MM.1S (cell line): ENCODE measurements around the gene CCDC150.

Experiments
- DNase-seq: peaks from one replicate; pipeline ENCODE4 v3.0.0-alpha.2; 2015
- H2AFZ ChIP-seq: fragments of 300-600 bp; sonication (generic); 2 replicates; pipeline ENCODE4 v1.6.0; 2016; ENCODE audit warnings: antibody characterized with exemption, low read length
- H3F3A ChIP-seq: fragments of 300-600 bp; sonication (generic); 2 replicates; pipeline ENCODE4 v1.6.1; 2016; ENCODE audit warnings: mild to moderate bottlenecking, antibody characterized with exemption, low read length, moderate library complexity, mixed read lengths; ENCODE audit not compliant: insufficient read depth
- H3K27ac ChIP-seq: fragments of 300-600 bp; sonication (generic); 2 replicates; pipeline ENCODE4 v1.5.1; 2016; ENCODE audit warnings: mild to moderate bottlenecking, low read length
- H3K27me3 ChIP-seq: fragments of 300-600 bp; sonication (generic); replicated peaks from 2 replicates; pipeline ENCODE4 v1.6.0; 2016; ENCODE audit warnings: low read length; ENCODE audit not compliant: insufficient read depth
- H3K36me3 ChIP-seq: fragments of 300-600 bp; sonication (generic); replicated peaks from 2 replicates; pipeline ENCODE4 v1.6.1; 2016; ENCODE audit warnings: mild to moderate bottlenecking, low read length, mixed read lengths; ENCODE audit not compliant: insufficient read depth
- H3K4me1 ChIP-seq: fragments of 300-600 bp; sonication (generic); 2 replicates; pipeline ENCODE4 v1.6.1; 2016; ENCODE audit warnings: low read length, mixed read lengths
- H3K4me2 ChIP-seq: fragments of 300-600 bp; sonication (generic); 2 replicates; pipeline ENCODE4 v1.6.0; 2016; ENCODE audit warnings: low read depth, low read length
- H3K4me3 ChIP-seq: fragments of 300-600 bp; sonication (generic); 2 replicates; pipeline ENCODE4 v1.5.1; 2016; ENCODE audit warnings: low read length, mixed read lengths
- H3K79me2 ChIP-seq: fragments of 300-600 bp; sonication (generic); 2 replicates; pipeline ENCODE4 v1.6.1; 2016; ENCODE audit warnings: mixed run types, low read length, mixed read lengths
- H3K9ac ChIP-seq: fragments of 300-600 bp; sonication (generic); 2 replicates; pipeline ENCODE4 v1.6.1; 2016; ENCODE audit warnings: low read length, mixed read lengths
- H3K9me2 ChIP-seq: fragments of 300-600 bp; sonication (generic); replicated peaks from 2 replicates; pipeline ENCODE4 v1.6.1; 2016; ENCODE audit warnings: mild to moderate bottlenecking, low read length, mixed read lengths; ENCODE audit not compliant: insufficient read depth
- H3K9me3 ChIP-seq: fragments of 300-600 bp; sonication (generic); replicated peaks from 2 replicates; pipeline ENCODE4 v1.6.1; 2016; ENCODE audit warnings: mild to moderate bottlenecking, low read length, mixed read lengths; ENCODE audit not compliant: insufficient read depth
- H4K20me1 ChIP-seq: fragments of 300-600 bp; sonication (generic); 2 replicates; pipeline ENCODE4 v1.6.1; 2016; ENCODE audit warnings: mild to moderate bottlenecking, low read length, moderate library complexity, mixed read lengths; ENCODE audit not compliant: insufficient read depth
- EZH2 ChIP-seq: fragments of 300-600 bp; sonication (generic); optimal IDR thresholded peaks from 2 replicates; pipeline ENCODE3; 2017; ENCODE audit warnings: low read depth, mild to moderate bottlenecking, antibody characterized with exemption, low read length, mixed read lengths
- EZH2phosphoT487 ChIP-seq: fragments of 300-600 bp; sonication (generic); IDR thresholded peaks from 2 replicates; pipeline ENCODE4 v1.6.1; 2018; ENCODE audit warnings: antibody characterized with exemption, low read length
- TF ChIP-seq, protein P1 (sequence below): fragments of 300-600 bp; sonication (generic); IDR thresholded peaks from 2 replicates; pipeline ENCODE4 v1.5.1; 2016; ENCODE audit warnings: antibody characterized with exemption, low read length, mixed read lengths

The CCDC150 gene

GRCh38 chr2:196601430-196602306, 37.8 kb upstream of the CCDC150 start:
- no peak for DNase-seq
- Histone ChIP-seq H3K36me3 (no peaks in the 10 kb centered on the region), H3K4me2 (no peak overlapping the region), H4K20me1 (no peaks in the 10 kb centered on the region), H3F3A (no peaks in the 10 kb centered on the region), H3K27ac (no peak overlapping the region), H3K9me3 (no peaks in the 10 kb centered on the region), H3K9me2 (no peaks in the 10 kb centered on the region), H3K79me2 (no peaks in the 10 kb centered on the region), H3K4me3 (no peak overlapping the region), H3K27me3 (no peaks in the 10 kb centered on the region), H3K4me1 (no peaks in the 10 kb centered on the region), H3K9ac (no peak overlapping the region), H2AFZ (no peak overlapping the region)
- TF ChIP-seq EZH2phosphoT487, result no peak
- TF ChIP-seq, protein P1, sequence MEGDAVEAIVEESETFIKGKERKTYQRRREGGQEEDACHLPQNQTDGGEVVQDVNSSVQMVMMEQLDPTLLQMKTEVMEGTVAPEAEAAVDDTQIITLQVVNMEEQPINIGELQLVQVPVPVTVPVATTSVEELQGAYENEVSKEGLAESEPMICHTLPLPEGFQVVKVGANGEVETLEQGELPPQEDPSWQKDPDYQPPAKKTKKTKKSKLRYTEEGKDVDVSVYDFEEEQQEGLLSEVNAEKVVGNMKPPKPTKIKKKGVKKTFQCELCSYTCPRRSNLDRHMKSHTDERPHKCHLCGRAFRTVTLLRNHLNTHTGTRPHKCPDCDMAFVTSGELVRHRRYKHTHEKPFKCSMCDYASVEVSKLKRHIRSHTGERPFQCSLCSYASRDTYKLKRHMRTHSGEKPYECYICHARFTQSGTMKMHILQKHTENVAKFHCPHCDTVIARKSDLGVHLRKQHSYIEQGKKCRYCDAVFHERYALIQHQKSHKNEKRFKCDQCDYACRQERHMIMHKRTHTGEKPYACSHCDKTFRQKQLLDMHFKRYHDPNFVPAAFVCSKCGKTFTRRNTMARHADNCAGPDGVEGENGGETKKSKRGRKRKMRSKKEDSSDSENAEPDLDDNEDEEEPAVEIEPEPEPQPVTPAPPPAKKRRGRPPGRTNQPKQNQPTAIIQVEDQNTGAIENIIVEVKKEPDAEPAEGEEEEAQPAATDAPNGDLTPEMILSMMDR, result no peak
- no peak for TF ChIP-seq EZH2

DNA sequence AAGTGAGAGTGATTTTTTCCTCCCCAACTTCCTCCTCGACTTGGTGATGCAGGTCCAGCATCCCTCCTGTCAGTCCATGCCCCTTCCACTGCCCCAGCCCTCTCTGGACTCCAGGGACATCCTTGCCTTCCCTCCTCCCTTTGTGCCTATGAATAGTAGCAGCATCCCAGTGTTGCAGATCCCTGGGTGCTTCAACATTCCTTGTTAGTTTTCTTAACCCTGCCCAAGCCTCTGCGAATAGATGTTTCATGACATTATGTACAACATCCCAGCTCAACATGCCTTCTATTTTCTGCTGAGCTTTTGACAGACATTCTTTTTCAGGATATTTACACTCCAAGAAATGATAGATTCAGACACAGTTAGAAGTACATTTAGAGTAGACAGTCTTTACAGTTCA, 35.3 kb upstream of the CCDC150 start:
- Histone ChIP-seq H3K4me3 (no peak overlapping the region), H3K27me3 (no peaks in the 10 kb centered on the region), H3K79me2 (no peaks in the 10 kb centered on the region), H3K9ac (no peak overlapping the region), H3K9me3 (no peaks in the 10 kb centered on the region), H3K9me2 (no peaks in the 10 kb centered on the region), H4K20me1 (no peaks in the 10 kb centered on the region), H3K36me3 (no peaks in the 10 kb centered on the region), H2AFZ (no peak overlapping the region), H3K27ac (no peak overlapping the region), H3F3A (no peaks in the 10 kb centered on the region), H3K4me2 (no peak overlapping the region), H3K4me1 (no peaks in the 10 kb centered on the region)
- TF ChIP-seq EZH2 (no peak), EZH2phosphoT487 (no peak)
- TF ChIP-seq, protein P1, result no peak
- no peak for DNase-seq

- Histone ChIP-seq H3K4me3 (no peak overlapping the region), H3K4me2 (no peak overlapping the region; the same call in 1 of the 2 replicates), H3K27me3 (no peaks in the 10 kb centered on the region), H3K79me2 (no peaks in the 10 kb centered on the region), H4K20me1 (no peaks in the 10 kb centered on the region), H3K9me2 (no peaks in the 10 kb centered on the region), H3K27ac (no peak overlapping the region), H3K4me1 (no peaks in the 10 kb centered on the region), H3K36me3 (no peaks in the 10 kb centered on the region), H3F3A (no peaks in the 10 kb centered on the region), H2AFZ (no peak overlapping the region), H3K9me3 (no peaks in the 10 kb centered on the region), H3K9ac (no peak overlapping the region)
- no peak for DNase-seq
- TF ChIP-seq EZH2phosphoT487, result no peak
- no peak for TF ChIP-seq EZH2
- TF ChIP-seq, protein P1, result no peak
These were observed 33.0 kb upstream of the CCDC150 start for GRCh38 chr2:196606516-196606915.
